HG03432 (cell line): ENCODE measurements around the gene OLIG3.

Source experiments
- ATAC-seq: cut with Tn5 transposase; IDR thresholded peaks from one replicate; pipeline ENCODE4 v1.9.1; 2021; ENCODE audit warnings: mild to moderate bottlenecking, moderate library complexity; ENCODE audit not compliant: unreplicated experiment

OLIG3 gene

GRCh38 chr6:137494281-137494987, at the start of gene OLIG3:
Gene OLIG3 (minus strand): TSS chr6:137494394. CDS start chr6:137494170, 224 bp downstream.
- ATAC-seq = no peak

GRCh38 chr6:137543114-137543513, 48.9 kb upstream of the OLIG3 start:
- ATAC-seq = no peak

GRCh38 chr6:137542713-137543112, 48.5 kb upstream of the OLIG3 start:
- no peak for ATAC-seq

DNA sequence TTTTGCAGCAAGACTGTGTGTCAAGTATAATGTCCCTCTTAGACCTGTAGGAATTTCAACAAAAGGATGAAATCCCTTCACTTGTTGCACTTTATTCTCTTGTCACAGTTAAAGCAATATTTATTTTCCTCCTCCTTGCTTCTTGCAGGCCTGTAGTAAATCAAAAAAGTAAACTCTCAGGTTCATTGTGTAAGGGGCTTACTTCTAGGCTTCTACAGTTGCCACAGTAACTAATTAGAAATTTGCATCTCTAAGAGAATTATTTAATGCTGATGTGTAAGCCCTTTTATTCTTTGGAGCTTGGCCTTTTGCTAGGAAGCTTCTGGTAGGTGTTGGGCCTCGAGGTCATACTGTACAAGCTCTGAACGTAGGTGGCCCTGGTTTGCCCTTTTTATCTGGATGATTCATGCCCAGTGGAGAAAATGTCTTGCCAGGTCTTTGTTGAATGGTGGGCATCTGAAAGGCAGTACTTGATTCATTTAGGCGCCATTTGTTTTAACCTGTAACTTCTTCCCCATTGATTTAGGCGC, 47.4 kb upstream of the OLIG3 start:
- no peak for ATAC-seq

- no peak for ATAC-seq
Observed at GRCh38 chr6:137536104-137536773, 42.0 kb upstream of the OLIG3 start.

GRCh38 chr6:137531376-137532092, 37.3 kb upstream of the OLIG3 start:
- no peak for ATAC-seq

DNA sequence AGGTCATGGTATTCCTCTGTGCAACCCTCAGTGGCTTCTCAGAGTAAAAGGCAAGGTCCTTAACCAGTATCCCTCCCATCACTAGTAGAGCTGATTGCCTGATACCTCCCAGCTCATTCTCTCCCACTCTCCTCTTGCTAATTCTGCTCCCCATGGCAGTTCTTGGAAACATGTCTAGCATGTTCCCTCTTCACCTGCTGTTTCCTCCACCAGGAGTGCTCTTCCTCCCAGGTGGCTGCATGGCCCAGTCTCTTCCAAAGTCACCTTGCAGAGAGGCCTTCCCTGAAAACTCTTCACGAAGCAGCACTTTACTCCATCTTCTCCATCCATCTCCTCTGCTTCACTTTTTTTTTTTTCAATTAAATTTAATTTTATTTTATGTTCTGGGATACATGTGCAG, 36.2 kb upstream of the OLIG3 start:
- no peak for ATAC-seq

GRCh38 chr6:137522831-137523230, 28.6 kb upstream of the OLIG3 start:
- ATAC-seq = no peak

- no peak for ATAC-seq
Observed at GRCh38 chr6:137522198-137522798, 28.1 kb upstream of the OLIG3 start.

DNA sequence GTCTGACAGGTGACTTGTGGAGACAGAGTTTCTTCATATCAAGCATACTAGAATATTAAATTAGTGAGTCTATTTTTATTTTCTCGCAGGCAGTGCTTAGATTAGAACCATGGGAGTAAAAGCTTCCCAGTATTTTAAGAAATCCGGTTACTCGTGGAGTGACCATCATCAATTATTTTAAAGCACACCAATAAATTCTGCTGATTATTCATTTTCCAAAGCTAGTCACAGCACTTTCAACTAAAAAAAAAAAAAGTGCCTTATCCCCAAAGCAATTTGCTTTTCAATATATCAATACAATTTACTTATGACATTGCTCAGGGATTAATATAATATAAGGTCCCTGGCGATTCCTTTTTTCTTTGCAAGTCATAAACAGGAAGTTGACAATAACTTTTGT, 26.3 kb upstream of the OLIG3 start:
- ATAC-seq = no peak

GRCh38 chr6:137519629-137520176, 25.5 kb upstream of the OLIG3 start:
- no peak for ATAC-seq

GRCh38 chr6:137518386-137518983, 24.3 kb upstream of the OLIG3 start:
- ATAC-seq = no peak

- no peak for ATAC-seq
Observed at GRCh38 chr6:137514418-137514817, 20.2 kb upstream of the OLIG3 start.

DNA sequence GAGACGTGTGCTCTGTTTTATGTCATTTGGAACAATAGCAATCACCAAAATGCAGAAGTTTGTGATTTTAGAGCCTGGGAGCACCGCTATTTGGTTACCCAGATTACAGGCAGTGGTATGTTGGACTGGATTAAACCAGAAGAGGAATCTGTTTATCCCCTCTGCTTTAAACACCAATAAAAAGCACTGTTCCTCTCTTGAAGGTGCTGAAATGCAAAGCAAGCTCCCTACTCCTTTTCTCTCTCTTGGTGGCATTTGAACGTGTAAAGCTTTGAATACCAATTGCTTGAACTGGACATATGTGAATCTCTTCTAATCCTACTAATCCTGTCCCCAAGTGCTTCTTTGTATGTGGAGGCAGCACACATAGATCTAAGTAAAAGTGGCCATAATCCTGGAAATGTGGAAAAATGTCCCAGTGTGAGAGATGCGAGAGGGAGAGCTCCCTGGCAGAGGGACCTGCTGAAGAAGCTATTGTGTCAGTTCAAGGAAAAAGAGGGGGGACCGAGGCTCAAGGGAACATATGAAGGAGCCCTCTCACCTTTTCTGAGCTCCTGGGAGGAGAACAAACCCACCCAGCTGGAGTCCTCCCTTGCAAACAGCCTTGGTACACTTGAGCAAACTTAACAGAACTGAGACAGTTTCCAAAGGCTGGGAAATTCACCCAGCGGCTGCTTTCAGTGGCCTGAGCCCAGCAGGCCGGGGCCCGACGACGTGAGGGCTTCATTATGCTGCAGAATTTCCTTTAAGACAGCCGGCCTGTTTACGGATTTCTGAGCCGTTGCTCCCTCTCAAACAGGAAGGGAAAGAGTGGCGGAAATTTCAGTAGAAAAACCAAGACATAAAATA, 18.8 kb upstream of the OLIG3 start:
- ATAC-seq = no peak

- ATAC-seq = no peak
Observed at GRCh38 chr6:137510923-137511322, 16.7 kb upstream of the OLIG3 start.

DNA sequence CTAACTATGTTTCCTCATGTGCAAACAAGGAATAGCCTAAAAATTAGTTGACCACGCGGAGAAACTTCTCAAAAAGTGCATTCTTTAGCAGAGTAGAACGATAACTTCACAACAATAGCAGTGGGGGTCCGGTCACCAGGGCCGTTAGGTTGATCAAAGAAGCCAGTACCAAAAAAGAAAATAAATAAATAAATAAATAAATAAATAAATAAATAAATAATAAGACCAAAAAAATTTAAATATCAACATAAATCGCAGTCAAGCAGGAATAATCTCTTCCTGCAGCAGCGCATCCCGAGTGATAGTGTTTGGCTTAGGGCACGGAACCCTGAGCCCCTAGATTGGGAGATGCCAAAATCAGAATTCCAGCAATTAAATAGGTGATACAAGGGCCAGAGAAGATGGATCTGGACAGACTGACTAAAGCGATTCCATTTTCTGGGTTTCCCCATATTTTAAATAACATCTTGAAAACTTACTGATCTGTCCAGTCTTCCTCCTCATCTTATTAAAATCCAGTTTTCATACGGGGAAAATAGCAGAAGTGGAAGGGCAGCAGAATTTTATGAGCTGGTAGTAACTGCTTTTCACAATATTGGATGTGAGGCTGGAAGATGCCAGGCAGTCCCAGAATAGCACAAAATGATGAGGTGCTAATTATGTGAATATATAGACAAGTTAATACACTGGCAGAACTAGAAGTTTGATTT, 4.4 kb upstream of the OLIG3 start:
- ATAC-seq = no peak

DNA sequence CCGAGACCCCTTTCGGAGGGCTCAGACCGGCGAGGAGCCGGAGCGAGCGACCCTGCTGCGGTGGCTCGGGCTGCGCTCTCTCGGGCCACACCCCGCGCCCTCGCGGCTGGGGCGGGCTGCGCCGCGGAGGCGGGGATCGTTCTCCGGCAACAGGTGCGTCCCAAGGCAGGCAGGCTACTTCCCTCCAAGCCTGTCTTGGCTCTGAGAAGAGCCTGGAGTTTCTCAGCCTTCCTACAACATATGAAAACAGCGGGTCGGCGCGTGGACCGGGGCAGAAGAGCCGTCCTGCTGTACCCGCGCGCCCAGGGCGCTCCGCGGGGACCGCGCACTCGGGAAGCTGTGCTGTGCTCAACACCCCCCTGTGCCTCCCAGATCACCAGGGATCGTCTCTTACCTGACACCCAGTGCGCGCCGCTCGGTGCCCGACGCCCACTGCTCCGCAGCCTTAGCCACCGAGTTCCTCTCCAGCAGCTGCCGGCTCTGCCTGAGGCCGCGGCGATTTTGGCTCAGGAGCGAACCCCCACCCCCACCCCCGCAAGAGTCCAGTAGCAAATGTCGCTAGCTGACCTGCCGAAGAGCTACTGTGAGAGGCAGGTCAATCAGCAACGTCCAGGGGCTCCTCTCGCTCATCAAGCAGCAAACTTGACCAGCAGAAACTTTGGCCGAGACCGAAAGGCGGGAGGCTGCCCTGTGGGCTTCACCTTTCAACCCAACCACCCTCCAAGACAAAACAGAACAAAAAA, 3.7 kb upstream of the OLIG3 start:
- no peak for ATAC-seq
